DOHH2 (cell line): ENCODE results near the gene FRS2.
A peak's percentile ranks its signal among the peaks of the same experiment; 100 is the strongest.

Experiments
- H3F3A ChIP-seq: fragments of 200-600 bp; sonication (generic), shearing (Covaris generic); 2 replicates; pipeline ENCODE4 v1.6.0; 2016; ENCODE audit warnings: antibody characterized with exemption, mild to moderate bottlenecking; ENCODE audit not compliant: control insufficient read depth, insufficient read depth
- H3K27ac ChIP-seq: fragments of 200-600 bp; sonication (generic); 2 replicates; pipeline ENCODE4 v1.5.1; 2014; ENCODE audit warnings: low read depth, mild to moderate bottlenecking, low read length, moderate library complexity
- H3K27me3 ChIP-seq: fragments of 200-600 bp; sonication (generic); 2 replicates; pipeline ENCODE4 v1.6.1; 2014; ENCODE audit warnings: mild to moderate bottlenecking, low read length, mixed read lengths; ENCODE audit not compliant: control insufficient read depth
- H3K36me3 ChIP-seq: fragments of 200-600 bp; sonication (generic); 2 replicates; pipeline ENCODE4 v1.6.1; 2014; ENCODE audit warnings: mild to moderate bottlenecking, low read length, moderate library complexity, mixed read lengths; ENCODE audit not compliant: control insufficient read depth
- H3K4me1 ChIP-seq: fragments of 200-600 bp; sonication (generic); 2 replicates; pipeline ENCODE4 v1.6.1; 2014; ENCODE audit warnings: mild to moderate bottlenecking, low read length, mixed read lengths; ENCODE audit not compliant: control insufficient read depth
- H3K4me2 ChIP-seq: fragments of 200-600 bp; sonication (generic); 2 replicates; pipeline ENCODE4 v1.6.0; 2014; ENCODE audit warnings: mild to moderate bottlenecking, low read length, moderate library complexity
- H3K4me3 ChIP-seq: fragments of 200-600 bp; sonication (generic); 2 replicates; pipeline ENCODE4 v1.5.1; 2014; ENCODE audit warnings: mild to moderate bottlenecking, low read length, mixed read lengths
- H3K79me2 ChIP-seq: fragments of 200-600 bp; sonication (generic); 2 replicates; pipeline ENCODE4 v1.6.1; 2014; ENCODE audit warnings: mild to moderate bottlenecking, low read length, mixed read lengths; ENCODE audit not compliant: control insufficient read depth
- H3K9me2 ChIP-seq: fragments of 200-600 bp; sonication (generic); replicated peaks from 2 replicates; pipeline ENCODE4 v1.6.1; 2014; ENCODE audit warnings: mild to moderate bottlenecking, low read length, mixed read lengths; ENCODE audit not compliant: control insufficient read depth
- H3K9me3 ChIP-seq: fragments of 200-600 bp; sonication (generic); 2 replicates; pipeline ENCODE4 v1.6.1; 2014; ENCODE audit warnings: antibody characterized with exemption, low read length, mixed read lengths; ENCODE audit not compliant: control insufficient read depth, insufficient read depth
- H4K20me1 ChIP-seq: fragments of 200-600 bp; sonication (generic); 2 replicates; pipeline ENCODE4 v1.6.0; 2014; ENCODE audit warnings: low read depth, mild to moderate bottlenecking, antibody characterized with exemption, low read length, moderate library complexity; ENCODE audit not compliant: control insufficient read depth, insufficient read depth
- CTCF ChIP-seq: fragments of 200-600 bp; sonication (generic); IDR thresholded peaks from one replicate; pipeline ENCODE4 v1.5.1; 2014; ENCODE audit warnings: antibody characterized with exemption, mild to moderate bottlenecking, low read depth, low read length; ENCODE audit not compliant: poor library complexity, severe bottlenecking
- EZH2phosphoT487 ChIP-seq: fragments of 200-600 bp; sonication (generic); IDR thresholded peaks from 2 replicates; pipeline ENCODE4 v1.6.1; 2017; ENCODE audit warnings: borderline replicate concordance, mild to moderate bottlenecking, antibody characterized with exemption, low read length, moderate library complexity, mixed read lengths

Gene FRS2

GRCh38 chr12:69467366-69467765 lies 2.8 kb upstream of the FRS2 start:
- peaks cover 4% of the 10 kb centered on the region for H4K20me1 ChIP-seq
- no peaks in the 10 kb centered on the region for H3K9me2 ChIP-seq
- peaks cover 3% of the 10 kb centered on the region; the same call in 1 of the 2 replicates for H3K36me3 ChIP-seq
- H3K27ac ChIP-seq: no peak overlapping the region
- H3K4me1 ChIP-seq: peaks cover 37% of the 10 kb centered on the region
- TF ChIP-seq EZH2phosphoT487 (no peak), CTCF (no peak)
- H3F3A ChIP-seq: peaks cover 3% of the 10 kb centered on the region; the same call in 1 of the 2 replicates
- peak overlapping the region; percentile 57 for H3K4me2 ChIP-seq
- H3K27me3 ChIP-seq: no peaks in the 10 kb centered on the region
- H3K79me2 ChIP-seq: peaks cover 22% of the 10 kb centered on the region
- no peaks in the 10 kb centered on the region for H3K9me3 ChIP-seq
- peak overlapping the region; percentile 42 for H3K4me3 ChIP-seq

DNA sequence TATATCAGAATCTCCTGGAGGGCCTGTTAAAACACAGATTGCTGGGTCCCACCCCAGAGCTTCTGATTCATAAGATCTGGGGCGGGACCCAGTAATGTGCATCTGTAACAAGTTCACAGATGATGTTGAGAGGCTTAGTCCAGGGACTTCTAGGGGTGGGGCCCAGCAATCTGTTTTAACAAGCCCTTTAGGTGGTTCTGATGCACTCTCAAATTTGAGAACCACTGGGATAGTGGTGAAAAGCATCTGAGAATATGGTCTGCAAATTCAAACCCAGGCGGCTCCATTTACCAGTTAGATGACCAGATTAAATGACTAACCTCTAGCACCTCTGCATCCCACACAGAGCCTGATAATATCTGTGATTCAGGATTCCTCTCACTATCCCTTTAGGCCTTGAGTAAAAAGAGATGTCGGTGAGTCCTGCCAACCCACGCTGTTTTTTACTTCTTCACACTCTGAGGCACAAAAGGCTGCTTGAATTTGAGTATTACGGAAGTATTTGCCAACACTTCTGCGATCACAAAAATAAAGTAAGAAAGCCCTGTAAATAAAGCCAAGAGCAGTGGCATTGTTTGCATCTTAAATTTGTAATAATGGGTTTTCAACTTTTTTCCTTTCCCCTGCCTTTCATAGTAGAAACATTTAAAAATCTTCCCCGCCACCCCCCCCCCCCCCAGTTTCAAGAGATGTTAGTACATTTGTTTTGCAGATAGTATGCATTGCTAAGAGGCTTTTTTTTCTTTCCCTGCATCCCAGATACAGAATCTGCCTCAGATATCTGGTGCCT lies 1.8 kb upstream of the FRS2 start:
- no peaks in the 10 kb centered on the region for H3K9me3 ChIP-seq
- TF ChIP-seq CTCF (no peak), EZH2phosphoT487 (no peak)
- peaks cover 11% of the 10 kb centered on the region for H4K20me1 ChIP-seq
- no peaks in the 10 kb centered on the region for H3K9me2 ChIP-seq
- no peaks in the 10 kb centered on the region for H3K27me3 ChIP-seq
- peaks cover 3% of the 10 kb centered on the region; the same call in 1 of the 2 replicates for H3F3A ChIP-seq
- H3K79me2 ChIP-seq: peaks cover 33% of the 10 kb centered on the region
- H3K36me3 ChIP-seq: peaks cover 5% of the 10 kb centered on the region
- H3K4me3 ChIP-seq: no peak overlapping the region
- peaks cover 40% of the 10 kb centered on the region for H3K4me1 ChIP-seq
- H3K4me2 ChIP-seq: no peak overlapping the region
- no peak overlapping the region for H3K27ac ChIP-seq

GRCh38 chr12:69469854-69470188 lies 367 bp upstream of the FRS2 start:
- Histone ChIP-seq H4K20me1 (peaks cover 11% of the 10 kb centered on the region), H3K27me3 (no peaks in the 10 kb centered on the region), H3K9me3 (no peaks in the 10 kb centered on the region), H3K4me2 (peak overlapping the region; percentile 89), H3K4me1 (peaks cover 40% of the 10 kb centered on the region), H3K27ac (peak overlapping the region; percentile 40; the same call in 1 of the 2 replicates), H3K4me3 (peak overlapping the region; percentile 90), H3K36me3 (peaks cover 5% of the 10 kb centered on the region), H3K9me2 (no peaks in the 10 kb centered on the region), H3K79me2 (peaks cover 47% of the 10 kb centered on the region), H3F3A (peaks cover 3% of the 10 kb centered on the region; the same call in 1 of the 2 replicates)
- TF ChIP-seq CTCF (no peak), EZH2phosphoT487 (no peak)
